ENCODE measurements around the gene GALNT4. TPM values are rescaled to one million over a fixed set of nuclear protein-coding genes. Genes with fewer than 3 reads are reported as not detected.

GALNT4 gene
- total RNA-seq: 7.7 and 11.7 TPM in 2 replicates

GRCh38 chr12:89524541-89525304, at the start of gene GALNT4:
Gene GALNT4 (minus strand): TSS chr12:89524796. CDS start chr12:89524549, 247 bp downstream.

GRCh38 chr12:89525824-89526770, 1.5 kb upstream of the GALNT4 start, which contains the start of gene POC1B:
Gene POC1B (minus strand): TSS chr12:89526047. CDS start chr12:89525895, 152 bp downstream.

Small RNAs within 50 kb of the gene (small RNA-seq; reads per million reads assigned to genes)
- gene AC025034.2 (not detected), gene POC1B-GALNT4 (0.11 reads per million)

Other genes with a start within 250 kb of the GALNT4 start
- 197 and 208 TPM in 2 replicates for gene DUSP6, start 172.3 kb downstream of the GALNT4 start, total RNA-seq
- 15.6 and 24.3 TPM in 2 replicates for gene POC1B, start 1.3 kb upstream of the GALNT4 start, total RNA-seq
- 118 and 163 TPM in 2 replicates for gene ATP2B1, start 184.0 kb upstream of the GALNT4 start, total RNA-seq